IPS-11a (cell line): ENCODE results near the gene OR1L6.

Source experiments
- H3K4me3 ChIP-seq: one replicate; pipeline ENCODE4 v1.5.1; 2013; ENCODE audit warnings: low read depth, low read length, control low read depth

Gene OR1L6

GRCh38 chr9:122742003-122742402 lies at the start of gene OR1L6:
Gene OR1L6 (plus strand): TSS chr9:122742303. CDS start chr9:122749848, 7,545 bp downstream.
- no peak within 1 kb of the TSS for H3K4me3 ChIP-seq

GRCh38 chr9:122695696-122696095 lies 46.4 kb upstream of the OR1L6 start:
- no peak overlapping the region for H3K4me3 ChIP-seq

- no peak overlapping the region for H3K4me3 ChIP-seq
Measured at GRCh38 chr9:122718038-122718437, 24.1 kb upstream of the OR1L6 start.

DNA sequence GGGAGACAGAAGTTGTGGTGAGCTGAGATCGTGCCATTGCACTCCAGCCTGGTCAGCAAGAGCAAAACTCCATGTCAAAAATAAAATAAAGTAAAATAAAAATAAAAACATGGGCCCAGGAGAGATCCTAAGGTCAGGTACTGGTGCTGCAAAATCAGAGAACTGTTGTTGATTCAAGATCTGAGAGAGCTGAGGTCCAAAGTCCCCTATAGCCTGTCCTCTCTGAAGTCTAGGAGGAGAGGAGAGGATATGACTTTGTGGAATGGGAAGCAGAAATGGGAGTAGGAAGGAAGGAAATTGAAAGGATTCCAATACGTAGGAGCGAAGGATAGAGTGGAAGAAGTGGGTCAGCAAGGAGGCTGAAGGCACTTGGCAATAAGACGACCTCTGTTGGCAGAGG lies 22.9 kb upstream of the OR1L6 start:
- no peak overlapping the region for H3K4me3 ChIP-seq

GRCh38 chr9:122723690-122724089 lies 18.4 kb upstream of the OR1L6 start, which contains the start of gene OR1L4:
Gene OR1L4 (plus strand): TSS chr9:122723990. CDS start chr9:122723990, 0 bp downstream.
- no peak within 1 kb of the TSS for H3K4me3 ChIP-seq

DNA sequence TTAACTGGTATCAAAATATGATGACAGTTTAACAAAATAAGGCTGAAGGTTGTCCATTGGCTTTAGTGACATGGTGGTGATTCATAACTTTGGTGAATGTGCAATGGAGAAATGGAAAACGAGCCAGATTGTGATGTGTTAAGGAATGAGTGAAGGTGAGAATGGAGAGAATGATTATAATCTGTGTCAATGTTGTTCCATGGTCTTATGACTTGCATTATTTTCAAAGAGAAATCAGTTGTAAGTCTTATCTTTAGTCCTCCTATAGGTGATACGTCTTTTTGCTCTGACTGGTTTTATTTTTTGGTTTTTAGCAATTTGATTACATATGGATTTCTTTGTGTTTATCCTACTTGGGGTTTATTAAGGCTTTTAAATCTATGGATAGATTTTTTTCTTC lies 12.7 kb downstream of the OR1L6 start:
- H3K4me3 ChIP-seq = no peak overlapping the region

GRCh38 chr9:122767817-122768216 lies 25.7 kb downstream of the OR1L6 start:
- no peak overlapping the region for H3K4me3 ChIP-seq

GRCh38 chr9:122777052-122777451 lies 34.9 kb downstream of the OR1L6 start:
- no peak overlapping the region for H3K4me3 ChIP-seq

GRCh38 chr9:122777935-122778627 lies 36.0 kb downstream of the OR1L6 start:
- no peak overlapping the region for H3K4me3 ChIP-seq

GRCh38 chr9:122779181-122779580 lies 37.1 kb downstream of the OR1L6 start:
- H3K4me3 ChIP-seq = no peak overlapping the region

GRCh38 chr9:122780026-122780425 lies 37.9 kb downstream of the OR1L6 start:
- no peak overlapping the region for H3K4me3 ChIP-seq

DNA sequence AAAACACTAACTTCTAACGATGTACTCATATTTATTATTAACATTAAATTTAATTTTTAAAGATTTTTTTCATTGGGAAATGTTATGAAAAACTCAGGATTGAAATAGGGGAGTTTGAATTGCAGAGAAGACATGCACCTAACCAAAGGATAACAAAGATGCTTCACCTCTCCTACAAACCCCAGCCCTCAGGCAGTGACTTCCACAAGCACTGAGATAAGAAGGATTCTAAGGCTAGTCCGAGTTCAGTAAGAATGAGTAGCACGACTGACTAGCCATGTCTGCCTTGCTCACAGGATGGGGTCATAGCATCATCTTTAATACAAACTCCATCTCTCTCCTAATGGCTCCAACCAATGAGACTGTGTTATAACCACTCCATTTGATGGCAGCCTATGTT lies 39.6 kb downstream of the OR1L6 start:
- H3K4me3 ChIP-seq = no peak overlapping the region

- no peak overlapping the region for H3K4me3 ChIP-seq
Measured at GRCh38 chr9:122785269-122785668, 43.2 kb downstream of the OR1L6 start.

- H3K4me3 ChIP-seq = no peak overlapping the region
Measured at GRCh38 chr9:122786338-122786737, 44.2 kb downstream of the OR1L6 start.

DNA sequence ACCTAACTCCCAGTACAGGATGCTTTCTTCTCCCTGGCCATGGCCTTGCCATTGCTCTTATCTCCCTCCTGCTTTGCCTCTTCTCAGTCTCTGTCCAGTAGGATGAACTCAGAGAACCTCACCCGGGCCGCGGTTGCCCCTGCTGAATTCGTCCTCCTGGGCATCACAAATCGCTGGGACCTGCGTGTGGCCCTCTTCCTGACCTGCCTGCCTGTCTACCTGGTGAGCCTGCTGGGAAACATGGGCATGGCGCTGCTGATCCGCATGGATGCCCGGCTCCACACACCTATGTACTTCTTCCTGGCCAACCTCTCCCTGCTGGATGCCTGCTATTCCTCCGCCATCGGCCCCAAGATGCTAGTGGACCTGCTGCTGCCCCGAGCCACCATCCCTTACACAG lies 46.7 kb downstream of the OR1L6 start, which contains the start of gene OR5C1:
OR5C1 (plus strand) TSS at position 103 of the 400 bp plus-strand sequence; CDS start at position 103, 0 bp downstream.
- no peak within 1 kb of the TSS for H3K4me3 ChIP-seq

DNA sequence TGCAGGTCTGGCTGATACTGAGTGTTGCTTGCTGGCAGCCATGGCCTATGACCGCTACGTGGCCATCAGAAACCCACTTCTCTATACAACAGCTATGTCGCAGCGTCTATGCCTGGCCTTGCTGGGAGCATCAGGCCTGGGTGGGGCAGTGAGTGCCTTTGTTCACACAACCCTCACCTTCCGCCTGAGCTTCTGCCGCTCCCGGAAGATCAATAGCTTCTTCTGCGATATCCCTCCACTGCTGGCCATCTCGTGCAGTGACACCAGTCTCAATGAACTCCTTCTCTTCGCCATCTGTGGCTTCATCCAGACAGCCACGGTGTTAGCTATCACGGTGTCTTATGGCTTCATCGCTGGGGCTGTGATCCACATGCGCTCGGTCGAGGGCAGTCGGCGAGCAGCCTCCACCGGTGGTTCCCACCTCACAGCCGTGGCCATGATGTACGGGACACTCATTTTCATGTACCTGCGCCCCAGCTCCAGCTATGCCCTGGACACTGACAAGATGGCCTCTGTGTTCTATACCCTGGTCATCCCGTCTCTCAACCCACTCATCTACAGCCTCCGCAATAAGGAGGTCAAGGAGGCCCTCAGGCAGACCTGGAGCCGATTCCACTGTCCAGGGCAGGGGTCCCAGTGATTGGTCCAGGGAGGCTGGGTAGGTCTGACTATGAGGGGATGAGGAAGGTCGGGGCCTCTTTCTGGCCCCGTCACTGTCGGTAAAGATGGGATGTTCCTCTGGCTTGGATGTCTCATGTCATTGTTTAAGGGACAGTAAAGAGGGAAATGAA lies 47.3 kb downstream of the OR1L6 start:
- H3K4me3 ChIP-seq = no peak overlapping the region

- H3K4me3 ChIP-seq = no peak overlapping the region
Measured at GRCh38 chr9:122791872-122792669, 50.0 kb downstream of the OR1L6 start.

GRCh38 chr9:122797316-122798063 lies 55.4 kb downstream of the OR1L6 start:
- no peak overlapping the region for H3K4me3 ChIP-seq
